ENCODE results near the gene TSC2. TPM values are rescaled to one million over a fixed set of nuclear protein-coding genes. Genes with fewer than 3 reads are reported as not detected.

TSC2 gene
- total RNA-seq, 4 donors from 2014 or later: 98.4 to 220 (median 141) TPM

DNA sequence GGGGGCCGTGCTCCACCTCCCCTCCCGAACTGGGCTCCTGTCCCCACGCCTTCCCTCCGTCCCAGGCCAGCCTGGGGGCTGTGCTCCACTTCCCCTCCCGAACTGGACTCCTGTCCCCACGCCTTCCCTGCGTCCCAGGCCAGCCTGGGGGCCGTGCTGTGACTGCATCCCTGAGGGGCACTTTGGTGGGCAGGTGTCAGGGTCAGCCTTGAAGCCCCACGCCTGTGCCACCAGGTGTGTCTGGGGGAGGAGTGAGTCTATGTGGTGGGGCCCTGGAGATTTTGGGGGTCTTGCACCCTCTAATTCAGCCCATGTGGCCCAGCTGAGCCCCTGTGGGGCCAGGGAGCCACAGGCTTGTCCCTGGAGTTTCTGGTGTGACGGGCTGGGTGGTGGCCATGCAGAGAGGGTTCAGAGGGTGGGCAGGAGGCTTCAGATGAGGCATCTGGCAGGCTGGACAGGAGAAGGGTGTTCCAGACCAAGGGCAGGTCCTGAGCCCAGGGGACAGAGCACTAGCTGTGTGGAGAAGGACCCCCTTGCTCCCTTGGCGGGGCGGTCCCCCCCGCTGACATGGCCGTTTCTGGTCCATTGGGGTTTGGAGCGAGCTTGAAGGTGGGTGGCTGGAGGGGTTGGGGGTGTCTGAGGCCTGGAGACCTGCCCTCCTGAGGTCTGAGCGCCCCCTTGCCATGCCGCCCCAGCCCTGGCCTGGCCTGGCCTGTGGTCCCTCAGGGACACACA lies 12.9 kb upstream of the TSC2 start:
- H3K27me3 ChIP-seq: no peaks in the 10 kb centered on the region
- peak overlapping the region; percentile 67 to 91 (median 76) for H3K27ac ChIP-seq
- H3K4me1 ChIP-seq: peaks cover 0 to 68% (median under 1%) of the 10 kb centered on the region in 4 donors
- H3K36me3 ChIP-seq: no peaks in the 10 kb centered on the region
- H3K4me3 ChIP-seq: peak overlapping the region in 2 of 4 donors; percentile 29 to 33
- no peaks in the 10 kb centered on the region for H3K9me3 ChIP-seq
- no peak for DNase-seq
- TF ChIP-seq POLR2A (IDR thresholded peaks at IDR 0.05): no peak
- TF ChIP-seq, protein P1, sequence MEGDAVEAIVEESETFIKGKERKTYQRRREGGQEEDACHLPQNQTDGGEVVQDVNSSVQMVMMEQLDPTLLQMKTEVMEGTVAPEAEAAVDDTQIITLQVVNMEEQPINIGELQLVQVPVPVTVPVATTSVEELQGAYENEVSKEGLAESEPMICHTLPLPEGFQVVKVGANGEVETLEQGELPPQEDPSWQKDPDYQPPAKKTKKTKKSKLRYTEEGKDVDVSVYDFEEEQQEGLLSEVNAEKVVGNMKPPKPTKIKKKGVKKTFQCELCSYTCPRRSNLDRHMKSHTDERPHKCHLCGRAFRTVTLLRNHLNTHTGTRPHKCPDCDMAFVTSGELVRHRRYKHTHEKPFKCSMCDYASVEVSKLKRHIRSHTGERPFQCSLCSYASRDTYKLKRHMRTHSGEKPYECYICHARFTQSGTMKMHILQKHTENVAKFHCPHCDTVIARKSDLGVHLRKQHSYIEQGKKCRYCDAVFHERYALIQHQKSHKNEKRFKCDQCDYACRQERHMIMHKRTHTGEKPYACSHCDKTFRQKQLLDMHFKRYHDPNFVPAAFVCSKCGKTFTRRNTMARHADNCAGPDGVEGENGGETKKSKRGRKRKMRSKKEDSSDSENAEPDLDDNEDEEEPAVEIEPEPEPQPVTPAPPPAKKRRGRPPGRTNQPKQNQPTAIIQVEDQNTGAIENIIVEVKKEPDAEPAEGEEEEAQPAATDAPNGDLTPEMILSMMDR (IDR thresholded peaks at IDR 0.05): no peak

DNA sequence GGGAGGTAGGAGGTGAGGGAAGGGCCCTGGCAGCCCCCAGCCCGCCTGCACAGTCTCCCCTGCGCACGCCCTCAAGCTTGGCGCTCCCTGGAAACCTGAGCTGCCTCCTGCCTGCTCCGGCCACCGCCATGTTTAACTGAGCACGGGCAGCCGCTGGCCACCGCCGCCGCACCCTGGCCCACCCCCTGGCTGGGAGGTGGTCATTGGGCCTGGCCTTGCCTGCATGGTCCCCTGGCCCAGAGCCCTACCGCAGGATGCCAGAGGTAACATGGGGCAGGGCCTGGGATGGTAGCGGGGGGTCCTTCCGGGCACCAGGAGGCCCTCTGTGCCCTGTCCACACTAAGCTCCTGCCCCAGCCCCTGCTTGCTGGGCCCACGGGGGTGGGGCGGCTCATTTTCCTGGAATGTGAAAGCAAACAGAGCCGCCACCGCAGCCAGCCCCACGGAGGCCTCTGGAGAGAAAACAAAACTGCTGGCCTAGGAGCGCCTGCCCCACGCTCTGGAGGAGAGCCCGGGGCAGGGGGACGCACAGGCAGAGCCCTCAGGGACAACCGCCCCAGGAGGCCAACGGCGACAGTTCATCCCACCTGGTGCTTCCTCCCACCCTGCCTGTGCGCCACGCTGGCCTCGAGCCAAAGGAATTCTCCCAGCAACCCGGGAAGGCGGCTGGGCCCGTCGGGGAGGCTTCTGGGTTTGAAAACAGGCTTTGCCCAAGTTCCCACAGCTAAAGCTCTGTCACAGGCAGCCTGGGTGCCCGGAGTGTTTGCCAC lies 12.2 kb upstream of the TSC2 start:
- TF ChIP-seq POLR2A (IDR thresholded peaks at IDR 0.05): no peak
- TF ChIP-seq, protein P1 (IDR thresholded peaks at IDR 0.05): no peak
- peak overlapping the region; percentile 67 to 91 (median 76) for H3K27ac ChIP-seq

GRCh38 chr16:2036200-2036966 lies 11.4 kb upstream of the TSC2 start:
- Histone ChIP-seq H3K4me3 (peak overlapping the region in 2 of 4 donors; percentile 29 to 33), H3K36me3 (no peaks in the 10 kb centered on the region)
- no peak for TF ChIP-seq POLR2A (IDR thresholded peaks at IDR 0.05)
- TF ChIP-seq, protein P1 (IDR thresholded peaks at IDR 0.05): no peak

More for the DNA sequence above, 12.2 kb upstream of the TSC2 start:
- no peaks in the 10 kb centered on the region for H3K36me3 ChIP-seq
- H3K4me1 ChIP-seq: peaks cover 0 to 76% (median 3%) of the 10 kb centered on the region in 4 donors
- DNase-seq: no peak
- H3K4me3 ChIP-seq: peak overlapping the region in 2 of 4 donors; percentile 29 to 33
- no peaks in the 10 kb centered on the region for H3K27me3 ChIP-seq
- no peaks in the 10 kb centered on the region for H3K9me3 ChIP-seq

GRCh38 chr16:2037115-2037514 lies 10.7 kb upstream of the TSC2 start:
- Histone ChIP-seq H3K27ac (peak overlapping the region in 3 of 4 donors; percentile 70 to 91 (median 84)), H3K36me3 (no peaks in the 10 kb centered on the region)

More at GRCh38 chr16:2036200-2036966, 11.4 kb upstream of the TSC2 start:
- Histone ChIP-seq H3K27me3 (no peaks in the 10 kb centered on the region), H3K27ac (peak overlapping the region; percentile 67 to 91 (median 76)), H3K4me1 (peaks cover 0 to 83% (median 3%) of the 10 kb centered on the region in 4 donors), H3K9me3 (no peaks in the 10 kb centered on the region)
- no peak for DNase-seq

More at GRCh38 chr16:2037115-2037514, 10.7 kb upstream of the TSC2 start:
- DNase-seq: no peak
- no peak overlapping the region for H3K4me3 ChIP-seq
- H3K9me3 ChIP-seq: no peaks in the 10 kb centered on the region
- peaks cover 0 to 88% (median 3%) of the 10 kb centered on the region in 4 donors for H3K4me1 ChIP-seq
- no peaks in the 10 kb centered on the region for H3K27me3 ChIP-seq
- TF ChIP-seq, protein P1 (IDR thresholded peaks at IDR 0.05): no peak
- no peak for TF ChIP-seq POLR2A (IDR thresholded peaks at IDR 0.05)

All from Peyer's patch (tissue), 4 donors.